ENCODE results near the gene EIF5. TPM values are rescaled to one million over a fixed set of nuclear protein-coding genes. Genes with fewer than 3 reads are reported as not detected.

The EIF5 gene
- polyA plus RNA-seq (2013, experiment 1 of 2; ENCODE audit: insufficient read length), result 301 TPM
- polyA plus RNA-seq (2013, experiment 2 of 2; ENCODE audit: insufficient read length), result 138 TPM

GRCh38 chr14:103333754-103334643, at the start of gene EIF5:
EIF5 (plus strand) TSS chr14:103334237; CDS start chr14:103335861, 1,624 bp downstream.
- peak; percentile 97 for DNase-seq

GRCh38 chr14:103284574-103285467, 49.2 kb upstream of the EIF5 start:
- DNase-seq, result no peak

GRCh38 chr14:103286460-103286859, 47.6 kb upstream of the EIF5 start:
- DNase-seq, result no peak

- DNase-seq, result no peak
Measured at GRCh38 chr14:103286968-103287850, 46.8 kb upstream of the EIF5 start.

GRCh38 chr14:103288076-103288766, 45.8 kb upstream of the EIF5 start:
- DNase-seq, result no peak

GRCh38 chr14:103290056-103290455, 44.0 kb upstream of the EIF5 start:
- DNase-seq, result no peak

- DNase-seq, result no peak
Measured at GRCh38 chr14:103290494-103290893, 43.5 kb upstream of the EIF5 start.

- no peak for DNase-seq
Measured at GRCh38 chr14:103290961-103291360, 43.1 kb upstream of the EIF5 start.

- DNase-seq, result peak; percentile 54
Measured at GRCh38 chr14:103292426-103293374, 41.3 kb upstream of the EIF5 start.

- DNase-seq, result no peak
Measured at GRCh38 chr14:103293465-103293864, 40.6 kb upstream of the EIF5 start.

- DNase-seq, result no peak
Measured at GRCh38 chr14:103294091-103294490, 39.9 kb upstream of the EIF5 start.

GRCh38 chr14:103296007-103296406, 38.0 kb upstream of the EIF5 start:
- DNase-seq, result peak; percentile 65

- DNase-seq, result no peak
Measured at GRCh38 chr14:103296987-103297386, 37.0 kb upstream of the EIF5 start.

GRCh38 chr14:103298620-103299019, 35.4 kb upstream of the EIF5 start:
- DNase-seq, result no peak

- no peak for DNase-seq
Measured at GRCh38 chr14:103301512-103302354, 32.3 kb upstream of the EIF5 start.

GRCh38 chr14:103302966-103303365, 31.1 kb upstream of the EIF5 start:
- DNase-seq, result peak; percentile 11

- DNase-seq, result peak; percentile 32
Measured at GRCh38 chr14:103304706-103305105, 29.3 kb upstream of the EIF5 start.

- DNase-seq, result no peak
Measured at GRCh38 chr14:103308717-103309616, 25.1 kb upstream of the EIF5 start.
